Astrocyte of the spinal cord (primary cell): ENCODE measurements around the gene VASH1.
"Not testable (repeated sequence)": the region's sequence is repeated elsewhere in the genome, so short reads cannot be mapped to it uniquely, and the experiment has no call there.

Experiments
- DNase-seq: peaks from one replicate; pipeline ENCODE4 v3.0.0; 2011; ENCODE audit warnings: low read depth, low spot score
- H3K4me3 ChIP-seq: 2 replicates; pipeline ENCODE4 v1.5.1; 2011; ENCODE audit warnings: low read depth, mild to moderate bottlenecking, low read length, moderate library complexity
- CTCF ChIP-seq: IDR thresholded peaks from 2 replicates; pipeline ENCODE4 v1.5.1; 2012; ENCODE audit warnings: low read depth, mild to moderate bottlenecking, low read length, inconsistent platforms
- in situ Hi-C: cut with HindIII; loops from 2 replicates; pipeline ENCODE4 v1.10.0; 2017; ENCODE audit warnings: low sequenced_read_pairs

Gene VASH1

GRCh38 chr14:76726551-76726970 lies 34.7 kb upstream of the VASH1 start:
- no peak for TF ChIP-seq CTCF
- in situ Hi-C loops = no loop called here

GRCh38 chr14:76727384-76727783 lies 33.9 kb upstream of the VASH1 start:
- DNase-seq = no peak
- TF ChIP-seq CTCF = no peak
- no peak overlapping the region for H3K4me3 ChIP-seq
- in situ Hi-C loops = no loop called here

More at GRCh38 chr14:76726551-76726970, 34.7 kb upstream of the VASH1 start:
- no peak for DNase-seq
- H3K4me3 ChIP-seq = no peak overlapping the region

GRCh38 chr14:76727901-76728300 lies 33.4 kb upstream of the VASH1 start:
- in situ Hi-C loops = no loop called here
- H3K4me3 ChIP-seq = no peak overlapping the region
- TF ChIP-seq CTCF = no peak
- no peak for DNase-seq

- no peak overlapping the region for H3K4me3 ChIP-seq
- no peak for TF ChIP-seq CTCF
- in situ Hi-C loops = no loop called here
- no peak for DNase-seq
These were observed 32.0 kb upstream of the VASH1 start for GRCh38 chr14:76729258-76729657.

GRCh38 chr14:76729953-76730505 lies 31.2 kb upstream of the VASH1 start:
- H3K4me3 ChIP-seq = no peak overlapping the region
- no peak for DNase-seq
- in situ Hi-C loops = no loop called here
- no peak for TF ChIP-seq CTCF

- in situ Hi-C loops, DNase-seq, H3K4me3 ChIP-seq: not testable (repeated sequence)
These were observed 26.8 kb upstream of the VASH1 start for GRCh38 chr14:76734501-76734900.

- H3K4me3 ChIP-seq = no peak overlapping the region
- no peak for TF ChIP-seq CTCF
- DNase-seq = no peak
- in situ Hi-C loops = no loop called here
These were observed 24.8 kb upstream of the VASH1 start for GRCh38 chr14:76736514-76736913.
